Germinal center (tissue), 1 donor: Measurements from ENCODE around the gene TBCD.

ENCODE experiments used
- DNase-seq: peaks from one replicate; pipeline ENCODE4 v3.0.0; 2012; ENCODE audit warnings: mixed read lengths, low spot score

Gene TBCD

GRCh38 chr17:82907797-82908542 is 156.1 kb downstream of the TBCD start:
- DNase-seq: no peak

- DNase-seq: no peak
These were observed 156.8 kb downstream of the TBCD start for GRCh38 chr17:82908543-82909160.

GRCh38 chr17:82909322-82909904 is 157.5 kb downstream of the TBCD start:
- DNase-seq: no peak

GRCh38 chr17:82910041-82910481 is 158.2 kb downstream of the TBCD start:
- no peak for DNase-seq

GRCh38 chr17:82910770-82911169 is 158.9 kb downstream of the TBCD start:
- no peak for DNase-seq

GRCh38 chr17:82911822-82912221 is 160.0 kb downstream of the TBCD start:
- DNase-seq: peak; percentile 39

GRCh38 chr17:82912484-82913089 is 160.7 kb downstream of the TBCD start:
- no peak for DNase-seq

GRCh38 chr17:82913304-82914043 is 161.6 kb downstream of the TBCD start:
- no peak for DNase-seq

- peak; percentile 54 for DNase-seq
These were observed 162.5 kb downstream of the TBCD start for GRCh38 chr17:82914375-82914774.

- DNase-seq: peak; percentile 44
These were observed 163.3 kb downstream of the TBCD start for GRCh38 chr17:82915010-82915756.

- DNase-seq: peak; percentile 23
These were observed 163.8 kb downstream of the TBCD start for GRCh38 chr17:82915757-82916027.

- DNase-seq: peak; percentile 32
These were observed 166.0 kb downstream of the TBCD start for GRCh38 chr17:82917699-82918345.

- no peak for DNase-seq
These were observed 166.6 kb downstream of the TBCD start for GRCh38 chr17:82918508-82918907.

- no peak for DNase-seq
These were observed 168.3 kb downstream of the TBCD start for GRCh38 chr17:82920150-82920549.

- no peak for DNase-seq
These were observed 168.8 kb downstream of the TBCD start for GRCh38 chr17:82920715-82921114.

GRCh38 chr17:82921426-82921825 is 169.6 kb downstream of the TBCD start:
- no peak for DNase-seq

- no peak for DNase-seq
These were observed 170.8 kb downstream of the TBCD start for GRCh38 chr17:82922646-82923045.

- DNase-seq: no peak
These were observed 171.7 kb downstream of the TBCD start for GRCh38 chr17:82923366-82924113.

- no peak for DNase-seq
These were observed 172.3 kb downstream of the TBCD start for GRCh38 chr17:82924214-82924613.

GRCh38 chr17:82924812-82925211 is 172.9 kb downstream of the TBCD start:
- no peak for DNase-seq
